HCT116 (cell line): ENCODE data around the gene WSCD2. TPM values are rescaled to one million over a fixed set of nuclear protein-coding genes. Genes with fewer than 3 reads are reported as not detected.

Experiments
- ATAC-seq: fragments of 200-7000 bp; cut with Tn5 transposase; 2 replicates; pipeline ENCODE4 v1.9.1; 2020; ENCODE audit warnings: mild to moderate bottlenecking, moderate library complexity
- BruUV-seq: library from RNA; stranded (reverse); fragments of 400-500 nt; replicated peaks from 2 replicates; lab custom pipeline; 2021; lab: Mats Ljungman, UMichigan
- CTCF ChIA-PET: fragments of 300-600 bp; sonication (Branson Sonifier 250); formaldehyde crosslinking; loops from one replicate; lab custom pipeline; 2021; ENCODE audit warnings: antibody characterized with exemption; lab: Charles Lee
- POLR2A ChIA-PET: fragments of 300-600, 350-600 bp; sonication (Branson Sonifier 250); formaldehyde crosslinking; loops from one replicate; lab custom pipeline; 2021; ENCODE audit warnings: antibody characterized with exemption; lab: Charles Lee
- RAD21 ChIA-PET, 2 experiments: fragments of 300-600 bp; sonication (Branson Sonifier 250); formaldehyde crosslinking; loops; one replicate each; lab custom pipeline; 2023; ENCODE audit warnings: low total read pairs in 2 of 2; ENCODE audit not compliant: uncharacterized antibody in 2 of 2, unreplicated experiment in 2 of 2, low non-redundant PET in 1 of 2; lab: Charles Lee
- DNase-seq: peaks from one replicate; pipeline ENCODE4 v3.0.0-alpha.2; 2010; ENCODE audit warnings: low read depth, low spot score
- H2AFZ ChIP-seq: fragments of 200-600 bp; shearing (Covaris generic), sonication (generic); 2 replicates; pipeline ENCODE4 v1.6.1; 2017; ENCODE audit warnings: low read depth, mixed run types, mixed read lengths, antibody characterized with exemption, low read length; ENCODE audit not compliant: poor library complexity, severe bottlenecking
- H3K27ac ChIP-seq: 2 replicates; pipeline ENCODE4 v1.5.1; 2012; ENCODE audit warnings: low read depth, low read length
- H3K27me3 ChIP-seq: fragments of 200-600 bp; sonication (generic); 2 replicates; pipeline ENCODE4 v1.6.1; 2016; ENCODE audit warnings: mixed run types, low read length, mixed read lengths; ENCODE audit not compliant: insufficient read depth
- H3K36me3 ChIP-seq, 2 experiments: fragments of 200-500 bp in 1 of 2; fragments of 200-600 bp in 1 of 2; sonication (Bioruptor generic) in 1 of 2; sonication (generic) in 1 of 2; 2 replicates each; pipeline versions ENCODE4 v1.5.1 to v1.6.1; 2014 to 2016; ENCODE audit warnings: low read length in 2 of 2, inconsistent platforms in 1 of 2, mixed read lengths in 1 of 2, mixed run types in 1 of 2; ENCODE audit not compliant: insufficient read depth in 2 of 2, control insufficient read depth in 1 of 2
- H3K4me1 ChIP-seq, 2 experiments: fragments of 200-600 bp in 1 of 2; sonication (generic) in 1 of 2; 2 replicates each; pipeline versions ENCODE4 v1.5.1 to v1.6.1; 2012 to 2017; ENCODE audit warnings: low read length in 2 of 2, inconsistent platforms in 1 of 2, mild to moderate bottlenecking in 1 of 2, mixed read lengths in 1 of 2, mixed run types in 1 of 2, moderate library complexity in 1 of 2; ENCODE audit not compliant: insufficient read depth in 2 of 2, control insufficient read depth in 1 of 2
- H3K4me2 ChIP-seq: fragments of 200-600 bp; sonication (generic); 2 replicates; pipeline ENCODE4 v1.6.1; 2017; ENCODE audit warnings: mixed run types, low read length, mixed read lengths
- H3K4me3 ChIP-seq, 2 experiments: fragments of 200-600 bp in 1 of 2; sonication (generic) in 1 of 2; replicated peaks in 1 of 2; 2 replicates each; pipeline ENCODE4 v1.5.1; 2011 to 2016; ENCODE audit warnings: low read length in 2 of 2, control low read depth in 1 of 2, low read depth in 1 of 2, mild to moderate bottlenecking in 1 of 2, mixed read lengths in 1 of 2, mixed run types in 1 of 2
- H3K79me2 ChIP-seq: fragments of 200-600 bp; sonication (generic); 2 replicates; pipeline ENCODE4 v1.6.1; 2017; ENCODE audit warnings: mild to moderate bottlenecking, mixed run types, low read length, moderate library complexity, mixed read lengths; ENCODE audit not compliant: insufficient read depth
- H3K9ac ChIP-seq: fragments of 200-600 bp; sonication (generic); 2 replicates; pipeline ENCODE4 v1.6.1; 2016; ENCODE audit warnings: low read length, mixed read lengths
- H3K9me2 ChIP-seq: fragments of 200-600 bp; sonication (generic), shearing (Covaris generic); 2 replicates; pipeline ENCODE4 v1.6.1; 2017; ENCODE audit warnings: mixed run types, mild to moderate bottlenecking, moderate library complexity; ENCODE audit not compliant: insufficient read depth
- H3K9me3 ChIP-seq, 2 experiments: fragments of 200-500 bp in 1 of 2; fragments of 200-600 bp in 1 of 2; sonication (Bioruptor generic) in 1 of 2; sonication (generic) in 1 of 2; 2 replicates each; pipeline ENCODE4 v1.6.1; 2014 to 2017; ENCODE audit warnings: low read length in 2 of 2, mixed read lengths in 2 of 2, inconsistent platforms in 1 of 2, low read depth in 1 of 2, mild to moderate bottlenecking in 1 of 2, mixed run types in 1 of 2, moderate library complexity in 1 of 2; ENCODE audit not compliant: control insufficient read depth in 1 of 2, insufficient read depth in 1 of 2
- H4K20me1 ChIP-seq: fragments of 200-600 bp; sonication (generic), shearing (Covaris generic); 2 replicates; pipeline ENCODE4 v1.6.1; 2017; ENCODE audit warnings: mixed run types, mild to moderate bottlenecking, moderate library complexity; ENCODE audit not compliant: insufficient read depth
- CEBPB ChIP-seq: IDR thresholded peaks from 2 replicates; pipeline ENCODE4 v1.6.1; 2012; ENCODE audit warnings: low read depth
- ELF1 ChIP-seq: IDR thresholded peaks from 2 replicates; pipeline ENCODE4 v1.6.1; 2012; ENCODE audit warnings: low read depth, borderline replicate concordance
- EZH2 ChIP-seq: fragments of 200-600 bp; sonication (generic); IDR thresholded peaks from 2 replicates; pipeline ENCODE4 v1.6.1; 2017; ENCODE audit warnings: antibody characterized with exemption, mixed run types
- EZH2phosphoT487 ChIP-seq: fragments of 200-600 bp; IDR thresholded peaks from 2 replicates; pipeline ENCODE4 v1.6.1; 2018; ENCODE audit warnings: antibody characterized with exemption, borderline replicate concordance
- FOSL1 ChIP-seq: IDR thresholded peaks from 2 replicates; pipeline ENCODE4 v1.6.1; 2012; ENCODE audit warnings: low read depth
- JUND ChIP-seq: IDR thresholded peaks from 2 replicates; pipeline ENCODE4 v1.6.1; 2012
- MAX ChIP-seq: IDR thresholded peaks from 2 replicates; pipeline ENCODE4 v1.6.1; 2012
- POLR2A ChIP-seq: IDR thresholded peaks from 2 replicates; pipeline ENCODE4 v1.7.0; 2011; ENCODE audit warnings: borderline replicate concordance; ENCODE audit not compliant: insufficient read depth, insufficient read length; ENCODE audit errors: extremely low read depth
- POLR2AphosphoS5 ChIP-seq: IDR thresholded peaks from 2 replicates; pipeline ENCODE4 v1.6.1; 2011; ENCODE audit warnings: mild to moderate bottlenecking, low read depth, low read length, moderate library complexity
- RAD21 ChIP-seq: IDR thresholded peaks from 2 replicates; pipeline ENCODE4 v1.6.1; 2012; ENCODE audit warnings: low read depth, mild to moderate bottlenecking
- SIN3A ChIP-seq: IDR thresholded peaks from 2 replicates; pipeline ENCODE4 v1.6.1; 2012; ENCODE audit warnings: low read depth
- SP1 ChIP-seq: IDR thresholded peaks from 2 replicates; pipeline ENCODE4 v1.6.1; 2012; ENCODE audit warnings: low read depth
- SRF ChIP-seq: IDR thresholded peaks from 2 replicates; pipeline ENCODE4 v1.6.1; 2012; ENCODE audit warnings: low read depth
- TCF7L2 ChIP-seq: IDR thresholded peaks from 2 replicates; pipeline ENCODE4 v1.7.0; 2011; ENCODE audit warnings: borderline replicate concordance, inconsistent platforms; ENCODE audit not compliant: insufficient read depth, insufficient read length; ENCODE audit errors: extremely low read depth
- YY1 ChIP-seq: IDR thresholded peaks from 2 replicates; pipeline ENCODE4 v1.6.1; 2011; ENCODE audit warnings: low read length, low read depth, moderate library complexity, mild to moderate bottlenecking; ENCODE audit not compliant: insufficient replicate concordance; ENCODE audit errors: extremely low read depth
- ZBTB33 ChIP-seq: IDR thresholded peaks from 2 replicates; pipeline ENCODE4 v1.6.1; 2011; ENCODE audit warnings: mild to moderate bottlenecking, low read length, moderate library complexity; ENCODE audit not compliant: insufficient replicate concordance; ENCODE audit errors: extremely low read depth
- ZNF274 ChIP-seq: fragments of 200-500 bp; sonication (Bioruptor generic); IDR thresholded peaks from 2 replicates; pipeline ENCODE4 v1.6.1; 2014; ENCODE audit warnings: mild to moderate bottlenecking, low read depth, low read length, inconsistent platforms
- intact Hi-C: fragments of 100-400 bp; cut with micrococcal nuclease; formaldehyde crosslinking; loops from 2 replicates; pipeline ENCODE4 v1.10.0; 2022
- total RNA-seq: library from RNA; stranded (reverse); gene quantifications from one replicate; pipeline ENCODE4 v1.2.1, GENCODE V29; 2021; ENCODE audit not compliant: unreplicated experiment
- TF ChIP-seq, protein P1 (sequence below), 3 experiments: fragments of 200-600 bp in 1 of 3; sonication (generic) in 1 of 3; IDR thresholded peaks in 2 of 3; conservative IDR thresholded peaks in 1 of 3; 2 replicates each; pipeline ENCODE4 v1.5.1; 2012 to 2017; ENCODE audit warnings: low read depth in 2 of 3, low read length in 2 of 3, antibody characterized with exemption in 1 of 3, borderline replicate concordance in 1 of 3, control low read depth in 1 of 3, mild to moderate bottlenecking in 1 of 3, mixed read lengths in 1 of 3, mixed run types in 1 of 3, moderate library complexity in 1 of 3; ENCODE audit not compliant: insufficient read depth in 1 of 3

The WSCD2 gene
- total RNA-seq, 1 experiment from 2014 or later: 0.05 TPM

DNA sequence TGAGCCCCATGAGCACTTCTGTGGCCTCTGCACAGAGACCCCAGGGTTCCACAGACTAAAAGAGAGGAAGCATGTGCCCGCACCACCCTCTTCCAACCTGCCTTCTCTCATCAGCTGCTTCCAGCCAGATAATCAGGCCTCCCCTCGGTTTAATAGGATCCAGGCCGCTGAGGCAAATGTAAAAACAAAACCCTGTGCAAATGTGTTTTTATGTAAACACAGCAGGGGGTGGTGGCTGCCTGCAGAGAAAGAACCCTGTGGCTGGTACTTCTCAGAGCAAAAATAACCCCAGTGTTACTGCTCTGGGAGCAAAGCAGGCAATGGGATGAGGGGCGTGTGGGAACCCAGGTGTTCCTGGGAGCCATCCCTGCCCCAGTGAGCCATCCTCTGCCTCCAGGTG, 46.2 kb downstream of the WSCD2 start:
- ChIA-PET RAD21 (no interaction called here), CTCF (no interaction called here)
- BruUV-seq: no TSS peak

DNA sequence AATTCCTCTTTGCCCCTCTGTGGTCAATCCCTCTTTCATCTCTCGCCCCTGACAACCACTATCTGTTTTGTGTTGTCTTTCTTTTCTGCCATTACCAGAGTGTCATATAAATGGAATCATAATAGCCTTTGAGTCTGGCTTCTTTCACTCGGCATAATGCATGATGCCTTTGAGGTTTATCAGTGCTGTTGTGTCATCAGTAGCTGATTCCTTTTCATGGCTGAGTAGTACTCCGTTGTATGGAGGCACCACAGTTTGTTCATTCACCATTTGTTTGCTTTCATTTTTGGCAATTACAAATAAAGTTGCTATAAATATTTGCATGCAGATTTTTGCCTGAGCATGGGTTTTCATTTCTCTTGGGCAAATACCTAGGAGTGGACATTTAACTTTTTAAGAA, 47.2 kb downstream of the WSCD2 start:
- Histone ChIP-seq H3K27ac (no peak overlapping the region), H3K9me2 (no peaks in the 10 kb centered on the region), H4K20me1 (no peaks in the 10 kb centered on the region), H3K9me3 (no peaks in the 10 kb centered on the region), H2AFZ (no peak overlapping the region), H3K9ac (no peak overlapping the region), H3K4me2 (no peak overlapping the region), H3K27me3 (peaks cover 9% of the 10 kb centered on the region; the same call in 1 of the 2 replicates), H3K4me3 (no peak overlapping the region), H3K79me2 (no peaks in the 10 kb centered on the region), H3K4me1 (no peaks in the 10 kb centered on the region)
- no TSS peak for BruUV-seq
- ChIA-PET RAD21 (no interaction called here), POLR2A (no interaction called here)
- no peak for DNase-seq
- intact Hi-C loops: no loop called here
- TF ChIP-seq EZH2: no peak
- TF ChIP-seq JUND: no peak
- TF ChIP-seq POLR2A: no peak
- TF ChIP-seq ELF1: no peak
- no peak for TF ChIP-seq RAD21
- no peak for TF ChIP-seq ZNF274
- TF ChIP-seq YY1: no peak
- TF ChIP-seq ZBTB33: no peak
- TF ChIP-seq MAX: no peak
- TF ChIP-seq, all 23 proteins: peak for 0
- CTCF ChIA-PET: no interaction called here
- ATAC-seq: no peak
- no peaks in the 10 kb centered on the region for H3K36me3 ChIP-seq

More for the DNA sequence above, 46.2 kb downstream of the WSCD2 start:
- intact Hi-C loops: no loop called here
- DNase-seq (no peak), ATAC-seq (no peak)
- H3K4me1 ChIP-seq: no peaks in the 10 kb centered on the region
- no peak overlapping the region for H3K27ac ChIP-seq
- no peak overlapping the region for H3K4me3 ChIP-seq
- H3K36me3 ChIP-seq: no peaks in the 10 kb centered on the region
- no peaks in the 10 kb centered on the region for H3K9me2 ChIP-seq
- H3K9ac ChIP-seq: no peak overlapping the region
- TF ChIP-seq POLR2AphosphoS5: no peak
- no peak for TF ChIP-seq CEBPB
- TF ChIP-seq RAD21: no peak
- no peak for TF ChIP-seq EZH2phosphoT487
- no peak for TF ChIP-seq TCF7L2
- no peak for TF ChIP-seq SIN3A
- no peak for TF ChIP-seq FOSL1
- no peak for TF ChIP-seq SP1
- no peak for TF ChIP-seq JUND
- TF ChIP-seq POLR2A: no peak
- TF ChIP-seq, protein P1, sequence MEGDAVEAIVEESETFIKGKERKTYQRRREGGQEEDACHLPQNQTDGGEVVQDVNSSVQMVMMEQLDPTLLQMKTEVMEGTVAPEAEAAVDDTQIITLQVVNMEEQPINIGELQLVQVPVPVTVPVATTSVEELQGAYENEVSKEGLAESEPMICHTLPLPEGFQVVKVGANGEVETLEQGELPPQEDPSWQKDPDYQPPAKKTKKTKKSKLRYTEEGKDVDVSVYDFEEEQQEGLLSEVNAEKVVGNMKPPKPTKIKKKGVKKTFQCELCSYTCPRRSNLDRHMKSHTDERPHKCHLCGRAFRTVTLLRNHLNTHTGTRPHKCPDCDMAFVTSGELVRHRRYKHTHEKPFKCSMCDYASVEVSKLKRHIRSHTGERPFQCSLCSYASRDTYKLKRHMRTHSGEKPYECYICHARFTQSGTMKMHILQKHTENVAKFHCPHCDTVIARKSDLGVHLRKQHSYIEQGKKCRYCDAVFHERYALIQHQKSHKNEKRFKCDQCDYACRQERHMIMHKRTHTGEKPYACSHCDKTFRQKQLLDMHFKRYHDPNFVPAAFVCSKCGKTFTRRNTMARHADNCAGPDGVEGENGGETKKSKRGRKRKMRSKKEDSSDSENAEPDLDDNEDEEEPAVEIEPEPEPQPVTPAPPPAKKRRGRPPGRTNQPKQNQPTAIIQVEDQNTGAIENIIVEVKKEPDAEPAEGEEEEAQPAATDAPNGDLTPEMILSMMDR (IDR thresholded peaks at IDR 0.05 in 2 of 3, conservative IDR thresholded peaks at IDR 0.05 in 1 of 3; ENCODE audit: borderline replicate concordance in 1 of 3, insufficient read depth in 1 of 3, low read depth in 2 of 3, low read length in 2 of 3): no peak
- TF ChIP-seq SRF: no peak
- TF ChIP-seq ZNF274: no peak
- peaks cover 17% of the 10 kb centered on the region for H3K27me3 ChIP-seq
- POLR2A ChIA-PET: no interaction called here
- no peaks in the 10 kb centered on the region for H3K9me3 ChIP-seq
- no peak overlapping the region for H3K4me2 ChIP-seq
- H4K20me1 ChIP-seq: no peaks in the 10 kb centered on the region
- no peak overlapping the region for H2AFZ ChIP-seq
- H3K79me2 ChIP-seq: no peaks in the 10 kb centered on the region
